ENCODE data around the gene FGF12. TPM values are rescaled to one million over a fixed set of nuclear protein-coding genes. Genes with fewer than 3 reads are reported as not detected.

The FGF12 gene
- polyA plus RNA-seq, 1 of the 3 experiments (the other 2 are of a cell fraction): 0.30 TPM

GRCh38 chr3:192494174-192494573 is 233.2 kb downstream of the FGF12 start:
- Histone ChIP-seq H3K9ac (no peak overlapping the region), H3K4me2 (no peak overlapping the region), H3K9me3 (no peaks in the 10 kb centered on the region), H3F3A (replicated peaks; ENCODE audit: insufficient read depth) (no peaks in the 10 kb centered on the region), H3K36me3 (replicated peaks in 1 of 2; ENCODE audit: control insufficient read depth in 1 of 2, insufficient read depth in 2 of 2, low read length in 1 of 2) (no peaks in the 10 kb centered on the region), H3K4me3 (ENCODE audit: low read depth in 2 of 2, low read length in 1 of 2) (no peak overlapping the region), H3K9me2 (no peaks in the 10 kb centered on the region), H4K20me1 (ENCODE audit: insufficient read depth) (no peaks in the 10 kb centered on the region), H3K4me1 (ENCODE audit: control insufficient read depth in 1 of 2, insufficient read depth in 2 of 2, low read depth in 1 of 2, low read length in 1 of 2) (no peaks in the 10 kb centered on the region), H3K27me3 (ENCODE audit: insufficient read depth) (no peaks in the 10 kb centered on the region; the same call in 1 of the 2 replicates), H2AFZ (ENCODE audit: low read depth) (no peak overlapping the region), H3K27ac (ENCODE audit: low read depth in 2 of 2, low read length in 1 of 2) (no peak overlapping the region), H3K79me2 (ENCODE audit: insufficient read depth) (no peaks in the 10 kb centered on the region)
- 0% methylated on average over 1 of the region's 1 CpG for WGBS (ENCODE audit: low lambda C conversion rate)
- no peak for TF ChIP-seq TEAD4 (IDR thresholded peaks at IDR 0.05; ENCODE audit: borderline replicate concordance, insufficient read depth)
- no peak for TF ChIP-seq SIN3A (IDR thresholded peaks at IDR 0.05; ENCODE audit: borderline replicate concordance, low read depth, low read length)
- no peak for TF ChIP-seq IRF3 (IDR thresholded peaks at IDR 0.05; ENCODE audit: low read depth, low read length)
- no peak for TF ChIP-seq EZH2phosphoT487 (IDR thresholded peaks at IDR 0.05; ENCODE audit: borderline replicate concordance, low read depth)
- no peak for TF ChIP-seq CHD2 (IDR thresholded peaks at IDR 0.05; ENCODE audit: low read length, partially characterized antibody)
- TF ChIP-seq MAX (IDR thresholded peaks at IDR 0.05; ENCODE audit: low read depth): no peak
- no peak for TF ChIP-seq RFX5 (IDR thresholded peaks at IDR 0.05; ENCODE audit: low read length)
- no peak for TF ChIP-seq USF2 (IDR thresholded peaks at IDR 0.05; ENCODE audit: borderline replicate concordance, low read depth, low read length)
- TF ChIP-seq JUND (IDR thresholded peaks at IDR 0.05): no peak
- TF ChIP-seq CTCF (IDR thresholded peaks at IDR 0.05): no peak
- TF ChIP-seq FOXJ3 (CRISPR knock-in tag; IDR thresholded peaks at IDR 0.05): no peak
- no peak for TF ChIP-seq REST (IDR thresholded peaks at IDR 0.05; ENCODE audit: low read depth, low read length)
- no peak for TF ChIP-seq ZBTB33 (IDR thresholded peaks at IDR 0.05; ENCODE audit: borderline replicate concordance, low read depth)
- TF ChIP-seq RCOR1 (IDR thresholded peaks at IDR 0.05; ENCODE audit: low read length): no peak
- TF ChIP-seq GATA2 (CRISPR knock-in tag; IDR thresholded peaks at IDR 0.05): no peak
- no peak for TF ChIP-seq RAD21 (IDR thresholded peaks at IDR 0.05; ENCODE audit: low read length)
- no peak for TF ChIP-seq TCF12 (IDR thresholded peaks at IDR 0.05)
- no peak for TF ChIP-seq RXRA (IDR thresholded peaks at IDR 0.05; ENCODE audit: borderline replicate concordance, low read depth)
- no peak for TF ChIP-seq ELF1 (IDR thresholded peaks at IDR 0.05)
- DNase-seq: no peak
- CTCF ChIA-PET: interaction anchor here (0.7 kb wide), 1 partner anchor 22 kb away, joined by 3 read pairs; no protein-coding TSS in a partner anchor
- POLR2A ChIA-PET: no interaction called here
